Measurements from ENCODE around the gene CPZ.

- TF ChIP-seq, protein P1, sequence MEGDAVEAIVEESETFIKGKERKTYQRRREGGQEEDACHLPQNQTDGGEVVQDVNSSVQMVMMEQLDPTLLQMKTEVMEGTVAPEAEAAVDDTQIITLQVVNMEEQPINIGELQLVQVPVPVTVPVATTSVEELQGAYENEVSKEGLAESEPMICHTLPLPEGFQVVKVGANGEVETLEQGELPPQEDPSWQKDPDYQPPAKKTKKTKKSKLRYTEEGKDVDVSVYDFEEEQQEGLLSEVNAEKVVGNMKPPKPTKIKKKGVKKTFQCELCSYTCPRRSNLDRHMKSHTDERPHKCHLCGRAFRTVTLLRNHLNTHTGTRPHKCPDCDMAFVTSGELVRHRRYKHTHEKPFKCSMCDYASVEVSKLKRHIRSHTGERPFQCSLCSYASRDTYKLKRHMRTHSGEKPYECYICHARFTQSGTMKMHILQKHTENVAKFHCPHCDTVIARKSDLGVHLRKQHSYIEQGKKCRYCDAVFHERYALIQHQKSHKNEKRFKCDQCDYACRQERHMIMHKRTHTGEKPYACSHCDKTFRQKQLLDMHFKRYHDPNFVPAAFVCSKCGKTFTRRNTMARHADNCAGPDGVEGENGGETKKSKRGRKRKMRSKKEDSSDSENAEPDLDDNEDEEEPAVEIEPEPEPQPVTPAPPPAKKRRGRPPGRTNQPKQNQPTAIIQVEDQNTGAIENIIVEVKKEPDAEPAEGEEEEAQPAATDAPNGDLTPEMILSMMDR (IDR thresholded peaks at IDR 0.05): no peak
- TF ChIP-seq POLR2A (IDR thresholded peaks at IDR 0.05): no peak
Measured at GRCh38 chr4:8544741-8545438, 47.7 kb upstream of the CPZ start.

Data from suprapubic skin (tissue), 3 donors.